ENCODE measurements around the gene CDK6.
A peak's percentile ranks its signal among the peaks of the same experiment; 100 is the strongest.

The CDK6 gene

GRCh38 chr7:92634924-92635519 is 201.4 kb downstream of the CDK6 start:
- TF ChIP-seq, protein P1, sequence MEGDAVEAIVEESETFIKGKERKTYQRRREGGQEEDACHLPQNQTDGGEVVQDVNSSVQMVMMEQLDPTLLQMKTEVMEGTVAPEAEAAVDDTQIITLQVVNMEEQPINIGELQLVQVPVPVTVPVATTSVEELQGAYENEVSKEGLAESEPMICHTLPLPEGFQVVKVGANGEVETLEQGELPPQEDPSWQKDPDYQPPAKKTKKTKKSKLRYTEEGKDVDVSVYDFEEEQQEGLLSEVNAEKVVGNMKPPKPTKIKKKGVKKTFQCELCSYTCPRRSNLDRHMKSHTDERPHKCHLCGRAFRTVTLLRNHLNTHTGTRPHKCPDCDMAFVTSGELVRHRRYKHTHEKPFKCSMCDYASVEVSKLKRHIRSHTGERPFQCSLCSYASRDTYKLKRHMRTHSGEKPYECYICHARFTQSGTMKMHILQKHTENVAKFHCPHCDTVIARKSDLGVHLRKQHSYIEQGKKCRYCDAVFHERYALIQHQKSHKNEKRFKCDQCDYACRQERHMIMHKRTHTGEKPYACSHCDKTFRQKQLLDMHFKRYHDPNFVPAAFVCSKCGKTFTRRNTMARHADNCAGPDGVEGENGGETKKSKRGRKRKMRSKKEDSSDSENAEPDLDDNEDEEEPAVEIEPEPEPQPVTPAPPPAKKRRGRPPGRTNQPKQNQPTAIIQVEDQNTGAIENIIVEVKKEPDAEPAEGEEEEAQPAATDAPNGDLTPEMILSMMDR (IDR thresholded peaks at IDR 0.05; ENCODE audit: poor library complexity, severe bottlenecking), result no peak
- Histone ChIP-seq H3K9me3 (ENCODE audit: severe bottlenecking) (no peaks in the 10 kb centered on the region), H3K36me3 (ENCODE audit: low read depth) (no peaks in the 10 kb centered on the region), H3K4me1 (ENCODE audit: insufficient read depth, poor library complexity, severe bottlenecking) (peaks cover 52% of the 10 kb centered on the region), H3K4me3 (ENCODE audit: severe bottlenecking) (no peak overlapping the region), H3K27me3 (ENCODE audit: insufficient read depth, poor library complexity, severe bottlenecking) (no peaks in the 10 kb centered on the region), H3K27ac (ENCODE audit: poor library complexity, severe bottlenecking) (peak overlapping the region; percentile 89)
- peak; percentile 64 for ATAC-seq (ENCODE audit: low read depth)
- DNase-seq (ENCODE audit: low spot score), result no peak

DNA sequence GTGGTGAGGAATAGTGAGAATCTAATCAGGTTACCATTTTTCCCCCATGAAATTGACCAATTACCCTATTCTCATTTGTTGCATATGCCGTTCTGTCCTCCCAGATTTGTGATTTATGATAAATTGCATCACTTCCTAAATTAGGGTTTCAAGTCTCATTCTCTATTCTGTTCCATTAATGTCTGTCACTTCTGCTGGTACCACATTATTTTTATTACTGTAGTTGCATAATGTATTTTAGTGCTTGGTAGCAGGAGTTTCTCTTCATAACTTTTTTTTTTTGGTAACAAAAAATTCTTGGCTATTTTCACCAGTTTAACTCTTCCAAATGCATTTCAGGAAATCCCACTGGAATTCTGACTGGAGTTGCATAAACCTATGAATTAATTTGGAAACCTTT is 202.2 kb downstream of the CDK6 start:
- Histone ChIP-seq H3K27me3 (ENCODE audit: insufficient read depth, poor library complexity, severe bottlenecking) (no peaks in the 10 kb centered on the region), H3K36me3 (ENCODE audit: low read depth) (no peaks in the 10 kb centered on the region), H3K4me1 (ENCODE audit: insufficient read depth, poor library complexity, severe bottlenecking) (peaks cover 52% of the 10 kb centered on the region), H3K4me3 (ENCODE audit: severe bottlenecking) (no peak overlapping the region), H3K27ac (ENCODE audit: poor library complexity, severe bottlenecking) (peak overlapping the region; percentile 89), H3K9me3 (ENCODE audit: severe bottlenecking) (no peaks in the 10 kb centered on the region)
- no peak for DNase-seq (ENCODE audit: low spot score)
- TF ChIP-seq, protein P1 (IDR thresholded peaks at IDR 0.05; ENCODE audit: poor library complexity, severe bottlenecking), result no peak
- no peak for ATAC-seq (ENCODE audit: low read depth)

- H3K27ac ChIP-seq (ENCODE audit: poor library complexity, severe bottlenecking), result peak overlapping the region; percentile 89
- no peaks in the 10 kb centered on the region for H3K27me3 ChIP-seq (ENCODE audit: insufficient read depth, poor library complexity, severe bottlenecking)
- H3K4me3 ChIP-seq (ENCODE audit: severe bottlenecking), result no peak overlapping the region
- no peak for DNase-seq (ENCODE audit: low spot score)
- H3K9me3 ChIP-seq (ENCODE audit: severe bottlenecking), result no peaks in the 10 kb centered on the region
- TF ChIP-seq, protein P1 (IDR thresholded peaks at IDR 0.05; ENCODE audit: poor library complexity, severe bottlenecking), result no peak
- peaks cover 52% of the 10 kb centered on the region for H3K4me1 ChIP-seq (ENCODE audit: insufficient read depth, poor library complexity, severe bottlenecking)
- ATAC-seq (ENCODE audit: low read depth), result peak; percentile 76
- H3K36me3 ChIP-seq (ENCODE audit: low read depth), result peaks cover 3% of the 10 kb centered on the region; the same call in 1 of the 2 replicates
Observed at GRCh38 chr7:92633211-92633906, 203.0 kb downstream of the CDK6 start.

GRCh38 chr7:92632791-92633190 is 203.6 kb downstream of the CDK6 start:
- TF ChIP-seq, protein P1 (IDR thresholded peaks at IDR 0.05; ENCODE audit: poor library complexity, severe bottlenecking), result no peak

More at GRCh38 chr7:92632791-92633190, 203.6 kb downstream of the CDK6 start:
- no peak for DNase-seq (ENCODE audit: low spot score)
- Histone ChIP-seq H3K9me3 (ENCODE audit: severe bottlenecking) (no peaks in the 10 kb centered on the region), H3K36me3 (ENCODE audit: low read depth) (peaks cover 9% of the 10 kb centered on the region; the same call in 1 of the 2 replicates), H3K4me1 (ENCODE audit: insufficient read depth, poor library complexity, severe bottlenecking) (peaks cover 51% of the 10 kb centered on the region), H3K27me3 (ENCODE audit: insufficient read depth, poor library complexity, severe bottlenecking) (no peaks in the 10 kb centered on the region), H3K27ac (ENCODE audit: poor library complexity, severe bottlenecking) (peak overlapping the region; percentile 89), H3K4me3 (ENCODE audit: severe bottlenecking) (no peak overlapping the region)
- ATAC-seq (ENCODE audit: low read depth), result no peak
